GM18499 (cell line): ENCODE results near the gene EFCC1.

Experiments used
- ATAC-seq: cut with Tn5 transposase; IDR thresholded peaks from one replicate; pipeline ENCODE4 v1.9.1; 2021; ENCODE audit warnings: moderate number of reproducible peaks; ENCODE audit not compliant: insufficient read depth, unreplicated experiment

The EFCC1 gene

DNA sequence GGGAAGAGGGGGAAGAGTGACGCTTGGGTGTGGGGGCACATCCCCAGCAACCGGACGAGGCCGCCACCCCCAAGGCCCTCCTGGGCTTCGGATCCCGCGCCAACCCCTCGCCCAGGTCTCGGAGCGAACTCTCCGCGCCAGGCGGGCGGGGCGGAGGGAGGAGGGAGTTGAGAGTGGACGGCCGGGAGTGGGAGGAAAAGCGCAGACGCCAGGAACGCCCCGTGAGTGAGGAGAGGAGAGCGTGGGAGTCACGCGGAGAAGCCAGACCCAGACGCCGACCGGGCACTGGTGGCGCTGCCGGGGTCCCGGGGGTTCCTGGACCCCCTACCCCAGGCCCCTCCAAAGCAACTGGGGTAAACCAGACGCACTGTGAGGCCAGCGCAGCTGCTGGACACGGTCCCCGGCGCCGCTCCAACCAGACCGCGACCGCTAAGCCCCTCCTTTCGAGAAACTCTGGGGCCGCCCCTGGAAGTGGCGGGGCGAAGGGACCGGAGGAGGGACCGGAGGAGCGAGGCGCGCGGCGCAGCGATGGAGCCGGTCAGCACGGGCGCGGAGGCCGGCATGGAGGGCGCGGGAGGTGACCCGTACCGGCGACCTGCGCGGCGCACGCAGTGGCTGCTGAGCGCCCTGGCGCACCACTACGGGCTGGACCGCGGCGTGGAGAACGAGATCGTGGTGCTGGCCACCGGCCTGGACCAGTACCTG is at the start of gene EFCC1:
Gene EFCC1, plus strand, starts transcription at position 204 of the 705 bp plus-strand sequence. Its CDS starts 325 bp downstream, at position 529.
- no peak for ATAC-seq

GRCh38 chr3:128956440-128956839 is 44.7 kb upstream of the EFCC1 start:
- ATAC-seq: no peak

GRCh38 chr3:128965280-128965679 is 35.8 kb upstream of the EFCC1 start:
- ATAC-seq: no peak

DNA sequence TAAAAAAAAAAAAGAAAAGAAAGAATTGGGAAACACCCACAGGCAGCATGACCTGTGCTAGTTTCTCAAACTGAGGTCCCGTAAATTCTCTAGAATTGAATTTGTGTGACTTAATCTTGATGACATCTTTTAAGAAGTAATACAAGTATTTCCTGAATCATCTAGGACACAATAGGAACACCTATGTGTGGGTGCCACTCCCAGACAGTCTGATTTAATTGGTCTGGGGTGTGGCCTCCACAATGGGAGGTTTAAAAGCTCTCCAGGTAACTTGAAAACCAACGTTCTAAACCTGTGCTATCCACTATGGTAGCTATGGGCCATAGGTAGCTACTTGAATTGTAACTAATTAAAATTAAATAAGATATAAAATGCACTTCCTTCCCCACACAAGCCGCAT is 35.3 kb upstream of the EFCC1 start:
- no peak for ATAC-seq

- ATAC-seq: no peak
These were observed 33.3 kb upstream of the EFCC1 start for GRCh38 chr3:128967748-128968355.

DNA sequence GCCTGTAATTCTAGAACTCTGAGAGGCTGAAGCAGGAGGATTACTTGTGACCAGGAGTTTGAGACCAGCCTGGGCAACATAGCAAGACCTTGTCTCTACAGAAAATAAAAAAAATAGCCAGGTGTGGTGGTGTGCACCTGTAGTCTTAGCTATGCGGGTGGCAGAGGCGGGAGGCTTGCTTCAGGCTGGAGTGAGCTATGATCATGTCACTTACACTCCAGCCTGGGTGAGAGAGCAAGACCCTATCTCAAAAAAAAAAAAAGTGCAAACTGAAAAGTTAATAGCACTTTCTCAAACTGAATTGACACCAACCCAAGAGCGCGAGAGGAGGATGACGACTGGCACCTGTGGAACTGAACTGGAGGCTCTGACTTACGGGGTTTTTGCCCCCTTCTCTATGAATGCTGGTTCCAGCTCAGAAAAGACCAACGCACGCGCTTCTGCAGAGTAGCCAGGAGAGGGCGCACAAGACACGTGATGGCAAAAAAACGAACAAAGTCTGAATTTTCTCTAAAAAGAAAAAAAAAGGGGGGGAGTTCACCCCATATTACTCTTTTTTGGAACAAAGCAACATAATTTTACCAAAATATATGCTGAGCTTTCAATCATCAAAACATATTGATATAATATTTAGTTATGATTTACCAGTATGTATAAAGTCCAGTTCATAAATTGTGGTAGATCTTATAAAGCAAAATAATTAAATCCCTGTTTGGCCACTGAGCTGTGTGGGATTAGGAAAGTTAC is 30.9 kb upstream of the EFCC1 start:
- ATAC-seq: no peak

DNA sequence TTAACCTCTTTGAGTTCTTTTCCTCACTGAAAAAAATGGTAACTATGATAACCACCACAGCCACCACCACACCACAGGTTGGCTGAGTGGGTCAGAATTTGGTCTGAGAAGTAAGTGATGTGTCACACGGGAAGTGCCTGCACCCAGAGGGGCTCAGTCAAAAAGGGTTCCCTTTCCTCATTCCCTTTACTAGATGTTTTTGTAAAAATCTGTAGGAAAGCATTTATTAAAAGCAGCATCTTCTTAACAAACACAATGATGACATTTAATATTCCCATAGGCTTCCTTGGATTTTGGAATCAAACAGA is 30.4 kb upstream of the EFCC1 start:
- ATAC-seq: no peak

DNA sequence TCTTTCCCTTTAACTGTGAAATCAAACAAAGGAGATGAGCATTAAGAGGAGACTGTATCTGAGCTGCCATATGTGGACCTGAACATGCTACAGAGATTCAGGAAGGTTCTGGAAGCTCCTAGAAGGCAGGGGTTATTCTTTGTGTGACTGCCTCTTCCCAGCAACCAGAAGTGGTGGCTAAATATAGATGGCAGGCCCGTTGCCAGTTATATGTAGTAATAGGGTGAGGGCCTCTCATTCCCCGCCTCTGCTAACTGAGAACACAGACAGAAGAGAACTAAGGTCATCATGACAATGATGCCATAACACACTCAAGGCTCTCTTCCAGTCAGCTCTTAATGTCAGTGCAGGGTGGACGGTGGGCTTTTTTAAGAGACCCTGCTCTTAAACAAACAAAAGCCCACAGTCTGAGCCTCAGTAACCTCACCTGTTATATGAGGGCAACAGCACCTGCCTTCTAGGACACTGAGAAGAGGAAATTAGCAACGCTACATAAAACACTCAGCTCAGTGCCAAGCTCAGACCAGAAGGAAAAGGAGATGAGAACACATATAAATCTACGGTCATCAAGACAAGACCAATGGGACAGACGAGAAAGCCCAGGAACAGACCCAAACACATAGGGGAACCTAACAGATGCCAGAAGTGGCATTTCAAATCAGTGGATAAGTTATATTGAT is 29.5 kb upstream of the EFCC1 start:
- no peak for ATAC-seq

DNA sequence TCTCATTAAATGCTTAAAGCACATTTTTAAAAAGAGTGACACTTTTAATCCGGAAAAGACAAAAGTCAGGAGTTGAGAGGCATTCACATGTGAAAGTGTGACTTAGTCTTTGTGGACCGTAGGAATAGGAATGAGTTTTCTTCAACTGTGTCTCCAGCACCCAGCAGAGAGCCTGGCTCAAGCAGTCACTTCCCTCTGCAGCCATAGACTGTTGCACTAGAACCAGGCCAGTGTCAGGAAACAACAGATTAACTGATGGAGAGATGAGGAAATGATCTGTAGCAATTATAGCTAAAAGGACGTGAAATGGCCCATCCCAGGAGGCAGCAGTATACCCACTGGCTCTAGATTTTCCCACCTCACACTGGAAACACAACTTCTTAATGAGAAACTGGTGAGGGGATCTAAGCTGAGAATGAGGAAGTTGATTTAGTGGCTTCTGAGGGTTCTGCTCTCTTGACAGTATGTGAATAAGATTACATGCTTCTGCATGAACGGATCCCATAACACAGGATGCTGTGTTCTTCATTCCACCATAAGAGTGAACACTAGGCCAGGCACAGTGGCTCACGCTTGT is 27.0 kb upstream of the EFCC1 start:
- no peak for ATAC-seq

DNA sequence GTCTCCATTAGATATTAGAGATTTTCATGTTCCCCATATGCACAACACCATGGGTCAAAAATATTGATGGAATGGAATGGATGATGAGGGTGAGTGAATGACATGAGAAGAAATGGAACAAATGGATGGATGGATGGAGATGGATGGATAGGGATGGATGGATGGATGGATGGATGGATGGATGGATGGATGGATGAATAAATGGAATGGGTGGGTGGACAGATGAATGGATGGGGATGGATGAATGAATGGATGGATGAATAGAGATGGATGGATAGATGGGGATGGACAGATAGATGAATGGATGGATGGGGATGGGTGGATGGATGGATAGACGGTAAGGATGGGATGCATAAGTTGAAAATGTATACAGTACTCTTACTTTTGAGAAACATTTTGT is 25.8 kb upstream of the EFCC1 start:
- ATAC-seq: no peak

DNA sequence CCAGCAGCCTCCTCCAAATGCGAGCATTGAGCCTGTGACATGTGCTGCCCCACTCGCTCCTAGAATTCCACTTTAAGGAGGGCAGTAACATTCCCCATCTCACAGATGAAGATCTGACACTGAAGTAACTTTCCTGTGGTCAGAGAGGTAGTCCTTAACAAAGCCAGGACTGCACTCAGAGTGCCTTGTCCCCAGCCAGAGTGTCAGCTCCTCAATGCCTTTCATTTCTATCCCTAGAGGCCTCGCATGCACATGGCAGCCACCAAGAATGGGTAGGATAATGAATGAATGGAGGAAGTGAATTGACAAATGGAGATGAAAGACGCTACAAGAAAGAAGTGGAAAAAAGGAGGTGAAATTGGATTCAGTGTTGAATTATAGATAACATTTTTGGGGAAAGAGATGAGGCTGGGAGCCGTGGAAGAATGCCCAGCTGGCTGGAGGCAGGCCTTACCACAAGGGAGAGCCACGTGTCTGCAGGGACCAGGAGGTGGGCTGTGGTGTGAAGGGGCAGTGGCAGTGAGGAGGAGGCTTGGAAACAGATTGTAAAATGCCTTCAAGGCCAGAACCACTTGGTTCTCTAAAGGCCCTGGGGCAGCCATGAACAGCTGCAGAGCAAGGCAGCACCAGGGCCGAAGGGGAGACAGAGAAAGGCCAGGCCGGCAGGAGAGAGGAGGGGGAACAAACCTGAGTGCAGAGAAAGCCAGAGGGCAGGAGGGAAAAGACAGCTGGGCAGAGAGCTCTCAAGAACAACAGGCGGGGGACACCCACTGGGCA is 17.6 kb upstream of the EFCC1 start:
- ATAC-seq: no peak

DNA sequence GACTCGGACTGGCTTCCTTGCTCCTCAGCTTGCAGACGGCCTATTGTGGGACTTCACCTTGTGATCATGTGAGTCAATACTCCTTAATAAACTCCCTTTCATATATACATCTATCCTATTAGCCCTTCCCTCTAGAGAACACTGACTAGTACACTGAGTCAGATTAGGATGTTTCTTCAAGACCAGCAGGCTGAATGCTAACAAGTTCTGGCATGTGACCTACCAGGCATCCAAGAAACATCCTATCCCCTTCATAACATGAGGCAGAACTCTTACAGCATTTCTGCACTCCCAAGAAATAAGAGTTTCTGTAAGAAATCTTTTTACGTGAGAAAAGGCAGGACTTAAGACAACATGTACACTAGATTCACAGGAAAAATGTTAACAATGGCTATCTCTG is 16.5 kb upstream of the EFCC1 start:
- no peak for ATAC-seq

GRCh38 chr3:128987302-128988100 is 13.6 kb upstream of the EFCC1 start:
- ATAC-seq: no peak

- no peak for ATAC-seq
These were observed 12.8 kb upstream of the EFCC1 start for GRCh38 chr3:128988286-128988685.

DNA sequence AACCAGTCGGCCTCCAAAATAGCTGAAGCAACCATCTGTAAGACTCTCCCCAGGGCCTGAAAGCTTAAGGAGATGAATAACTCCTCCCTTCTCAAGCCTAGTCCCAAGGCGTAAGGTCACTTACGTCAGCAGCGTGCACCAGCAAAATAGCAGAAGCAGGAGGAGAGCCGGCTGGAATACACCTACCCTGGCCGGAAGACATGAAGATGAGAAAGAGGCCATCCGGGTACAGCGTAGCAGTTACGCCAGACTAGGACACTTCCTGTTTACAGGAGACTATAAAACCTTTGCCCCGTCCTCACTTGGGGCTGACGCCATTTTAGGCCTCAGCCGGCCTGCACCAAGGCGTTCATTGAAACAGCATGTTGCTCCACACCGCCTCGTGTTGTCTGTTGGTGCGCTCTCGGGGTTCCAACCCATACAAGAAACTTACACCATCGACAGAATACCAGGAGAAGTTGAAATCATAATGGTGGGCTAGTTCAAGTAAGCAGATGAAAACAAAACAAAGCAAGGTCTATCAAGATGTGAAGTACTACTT is 9.7 kb upstream of the EFCC1 start:
- no peak for ATAC-seq

DNA sequence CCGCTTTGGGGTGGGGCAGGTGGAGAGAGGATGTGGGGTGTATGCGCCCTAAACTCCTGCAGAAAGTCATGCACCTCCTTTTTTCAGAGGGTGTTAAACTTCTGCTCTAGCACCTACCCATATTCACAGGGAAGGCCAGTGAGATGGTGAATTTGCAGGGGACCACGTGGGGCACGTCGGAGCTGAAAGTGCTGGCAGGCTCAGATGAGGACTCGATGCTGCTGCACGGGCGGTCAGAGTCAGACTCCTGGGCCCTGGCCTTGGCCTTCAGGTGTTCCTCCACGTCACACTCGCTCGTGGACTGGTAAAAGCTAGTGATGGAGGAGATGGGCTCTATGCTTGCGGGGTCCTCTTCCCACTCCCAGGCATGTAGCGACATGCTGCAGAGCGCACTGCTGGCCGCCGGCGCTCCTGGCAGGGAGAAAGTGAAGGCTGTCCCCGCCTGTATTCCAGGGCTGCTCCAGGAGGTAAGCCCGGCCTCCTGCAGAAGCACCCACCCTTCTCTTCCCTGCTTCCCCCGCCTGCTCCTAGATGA is 8.1 kb upstream of the EFCC1 start:
- no peak for ATAC-seq

DNA sequence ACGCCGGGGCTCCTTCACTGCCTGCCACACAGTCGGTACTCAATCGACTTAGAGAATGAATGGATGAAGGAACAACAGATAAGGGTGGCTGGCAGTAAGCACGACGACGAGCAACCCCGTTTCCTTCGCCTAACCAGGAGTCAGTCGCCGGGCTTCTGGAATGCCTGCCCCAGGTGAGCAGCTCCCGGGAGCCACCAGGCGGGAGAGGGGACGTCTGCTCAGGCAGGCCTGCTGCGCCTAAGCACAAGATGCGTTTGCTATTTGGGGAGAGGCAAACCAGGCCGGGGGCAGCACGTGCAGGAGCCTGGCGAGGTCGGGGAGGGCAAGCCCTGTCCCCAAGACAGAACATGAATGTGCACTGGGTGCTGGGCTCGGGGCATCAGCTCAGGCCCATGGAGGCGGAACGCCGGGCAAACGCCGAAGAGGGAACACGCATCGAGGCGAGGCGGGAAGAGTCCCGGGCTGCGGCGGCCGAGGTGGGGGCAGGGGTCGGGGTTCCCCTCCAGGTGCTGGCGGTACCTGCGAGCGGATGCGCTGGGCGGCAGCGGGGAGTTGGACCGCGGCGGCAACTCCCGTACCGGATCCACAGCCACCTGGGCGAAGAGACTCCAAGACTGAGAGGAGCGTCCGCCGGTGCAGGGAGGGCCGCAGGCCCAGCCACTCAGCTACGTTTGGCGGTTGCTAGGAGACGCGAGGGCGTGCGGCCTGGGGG is 7.5 kb upstream of the EFCC1 start, which contains the start of gene CFAP92:
Gene CFAP92, minus strand, starts transcription at position 616 of the 712 bp plus-strand sequence. CDS start 772 bp downstream, outside the sequence.
- ATAC-seq: no peak

- no peak for ATAC-seq
These were observed 7.0 kb upstream of the EFCC1 start for GRCh38 chr3:128994173-128994512.
